Mesothelial cell of epicardium (in vitro differentiated cells): ENCODE results near the gene ACOX2. TPM values are rescaled to one million over a fixed set of nuclear protein-coding genes. Genes with fewer than 3 reads are reported as not detected.

Experiments used
- DNase-seq, 2 experiments: peaks; one replicate each; pipeline ENCODE4 v3.0.0; 2021; ENCODE audit warnings: low spot score in 2 of 2; ENCODE audit not compliant: unreplicated experiment in 2 of 2
- H3K27ac Mint-ChIP-seq: 2 replicates; pipeline ENCODE4 v1.8.0; 2021; ENCODE audit warnings: mixed read lengths
- H3K27me3 Mint-ChIP-seq: 2 replicates; pipeline ENCODE4 v1.8.0; 2021; ENCODE audit warnings: low read depth, mixed read lengths
- H3K36me3 Mint-ChIP-seq: 2 replicates; pipeline ENCODE4 v1.8.0; 2021; ENCODE audit warnings: mixed read lengths
- H3K4me1 Mint-ChIP-seq: 2 replicates; pipeline ENCODE4 v1.8.0; 2021; ENCODE audit warnings: mixed read lengths
- H3K4me3 Mint-ChIP-seq: 2 replicates; pipeline ENCODE4 v1.8.0; 2021; ENCODE audit warnings: mild to moderate bottlenecking, moderate library complexity, mixed read lengths
- H3K9me3 Mint-ChIP-seq: 2 replicates; pipeline ENCODE4 v1.8.0; 2021; ENCODE audit warnings: mixed read lengths
- CTCF ChIP-seq: fragments of 200-600 bp; sonication (generic); IDR thresholded peaks from one replicate; pipeline ENCODE4 v1.5.0; 2021; ENCODE audit warnings: antibody characterized with exemption; ENCODE audit not compliant: unreplicated experiment
- total RNA-seq: library from RNA; stranded (reverse); gene quantifications from 3 replicates; pipeline ENCODE4 v1.2.1, GENCODE V29; 2021

The ACOX2 gene
- total RNA-seq, 1 donor from 2014 or later, result 31.0 TPM

- Mint-ChIP-seq H3K36me3 (peaks cover 2% of the 10 kb centered on the region), H3K4me3 (no peak overlapping the region), H3K27me3 (peaks cover 16% of the 10 kb centered on the region), H3K9me3 (no peaks in the 10 kb centered on the region), H3K4me1 (peaks cover 9% of the 10 kb centered on the region), H3K27ac (no peak overlapping the region)
- peak in 1 of 2 experiments; percentile 34 for DNase-seq
- TF ChIP-seq CTCF, result no peak
These were observed 12.6 kb downstream of the ACOX2 start for GRCh38 chr3:58524326-58524888.

- Mint-ChIP-seq H3K4me3 (no peak overlapping the region), H3K4me1 (peaks cover 7% of the 10 kb centered on the region), H3K9me3 (no peaks in the 10 kb centered on the region), H3K27ac (no peak overlapping the region), H3K36me3 (peaks cover 2% of the 10 kb centered on the region), H3K27me3 (peaks cover 16% of the 10 kb centered on the region)
- no peak for DNase-seq
- no peak for TF ChIP-seq CTCF
These were observed 14.1 kb downstream of the ACOX2 start for GRCh38 chr3:58522759-58523425.

- Mint-ChIP-seq H3K9me3 (no peaks in the 10 kb centered on the region), H3K27me3 (peaks cover 16% of the 10 kb centered on the region), H3K4me1 (peaks cover 8% of the 10 kb centered on the region), H3K4me3 (no peak overlapping the region), H3K36me3 (peaks cover 2% of the 10 kb centered on the region), H3K27ac (no peak overlapping the region)
- no peak for TF ChIP-seq CTCF
- DNase-seq, result no peak
These were observed 14.9 kb downstream of the ACOX2 start for GRCh38 chr3:58521917-58522631.

GRCh38 chr3:58521336-58521670 lies 15.7 kb downstream of the ACOX2 start:
- no peak for DNase-seq
- peaks cover 8% of the 10 kb centered on the region for H3K4me1 Mint-ChIP-seq
- TF ChIP-seq CTCF, result no peak
- no peaks in the 10 kb centered on the region for H3K36me3 Mint-ChIP-seq
- H3K27ac Mint-ChIP-seq, result no peak overlapping the region
- H3K27me3 Mint-ChIP-seq, result peaks cover 16% of the 10 kb centered on the region
- H3K9me3 Mint-ChIP-seq, result no peaks in the 10 kb centered on the region
- H3K4me3 Mint-ChIP-seq, result no peak overlapping the region

- no peak for TF ChIP-seq CTCF
- no peak for DNase-seq
- H3K4me1 Mint-ChIP-seq, result peaks cover 8% of the 10 kb centered on the region
- H3K4me3 Mint-ChIP-seq, result no peak overlapping the region
- peaks cover 16% of the 10 kb centered on the region for H3K27me3 Mint-ChIP-seq
- no peak overlapping the region for H3K27ac Mint-ChIP-seq
- H3K9me3 Mint-ChIP-seq, result no peaks in the 10 kb centered on the region
- no peaks in the 10 kb centered on the region for H3K36me3 Mint-ChIP-seq
These were observed 16.3 kb downstream of the ACOX2 start for GRCh38 chr3:58520403-58521335.
